Gastrocnemius medialis (tissue), 4 donors: ENCODE measurements around the gene GALNT16.

ENCODE experiments used
- CTCF ChIP-seq, 5 experiments: fragments of 450-650 bp in 3 of 5; fragments of 200-600 bp in 2 of 5; sonication (generic) in 2 of 5; IDR thresholded peaks in 4 of 5; conservative IDR thresholded peaks in 1 of 5; 1 replicate in 4 of 5; 2 replicates in 1 of 5; pipeline ENCODE4 v1.5.1; 2016 to 2019; ENCODE audit warnings: antibody characterized with exemption in 5 of 5, mild to moderate bottlenecking in 3 of 5, moderate library complexity in 3 of 5
- POLR2A ChIP-seq, 2 donors: fragments of 450-650 bp; IDR thresholded peaks; one replicate each; pipeline ENCODE4 v1.6.1; 2017; ENCODE audit warnings: antibody characterized with exemption in 2 of 2, mild to moderate bottlenecking in 2 of 2, moderate library complexity in 2 of 2

GRCh38 chr14:69373104-69373503, 113.1 kb downstream of the GALNT16 start:
- no peak for TF ChIP-seq CTCF (IDR thresholded peaks at IDR 0.05 in 4 of 5, conservative IDR thresholded peaks at IDR 0.05 in 1 of 5)
- no peak for TF ChIP-seq POLR2A (IDR thresholded peaks at IDR 0.05)
